ENCODE measurements around the gene COQ5.
"Not testable (repeated sequence)": the region's sequence is repeated elsewhere in the genome, so short reads cannot be mapped to it uniquely, and the experiment has no call there.

The COQ5 gene

GRCh38 chr12:120528861-120529525, at the start of gene COQ5:
TSS of gene COQ5 (minus strand) at chr12:120529158. CDS start at chr12:120529141, 17 bp downstream.
- DNase-seq (ENCODE audit: low read depth, low spot score) = peak; percentile 71

- no peak for DNase-seq (ENCODE audit: low read depth, low spot score)
Observed at GRCh38 chr12:120574106-120574505, 45.1 kb upstream of the COQ5 start.

GRCh38 chr12:120573560-120573959, 44.6 kb upstream of the COQ5 start:
- DNase-seq (ENCODE audit: low read depth, low spot score) = no peak

DNA sequence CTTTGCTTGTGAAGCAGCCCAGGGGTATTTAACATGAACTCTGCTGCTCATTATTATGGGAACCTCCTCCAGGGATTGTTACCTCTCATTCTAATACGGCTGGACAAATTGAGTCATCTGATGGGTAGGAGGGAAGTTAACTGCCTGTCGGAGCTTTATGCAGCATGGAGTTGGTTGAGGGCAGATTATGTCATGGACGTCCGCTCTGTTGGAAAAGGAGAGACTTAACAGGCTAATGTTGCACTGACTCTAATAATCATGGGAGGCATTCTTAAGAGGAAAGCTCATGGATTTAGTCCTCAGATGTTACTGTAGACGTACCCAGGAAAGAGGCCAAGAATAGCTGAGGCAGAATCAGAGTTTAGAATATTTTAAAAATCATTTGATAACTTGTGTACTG, 42.3 kb upstream of the COQ5 start:
- no peak for DNase-seq (ENCODE audit: low read depth, low spot score)

DNA sequence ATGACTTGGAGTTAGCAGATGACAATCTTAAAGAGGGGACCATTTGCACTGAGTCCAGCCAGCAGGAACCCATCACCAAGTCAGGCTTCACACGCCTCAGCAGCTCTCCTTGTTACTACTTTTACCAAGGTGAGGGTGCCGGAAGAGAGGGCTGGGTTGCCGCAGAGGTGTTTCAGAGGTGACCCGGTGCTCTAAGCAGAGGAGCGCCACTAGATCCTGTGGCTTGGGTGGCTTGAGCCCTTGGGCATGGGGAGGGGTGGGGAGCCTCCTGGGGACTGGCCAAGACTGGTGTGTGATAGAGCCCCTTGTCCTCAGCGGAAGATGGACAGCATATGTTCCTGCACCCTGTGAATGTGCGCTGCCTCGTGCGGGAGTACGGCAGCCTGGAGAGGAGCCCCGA, 34.5 kb upstream of the COQ5 start:
- DNase-seq (ENCODE audit: low read depth, low spot score) = no peak

GRCh38 chr12:120562906-120563305, 33.9 kb upstream of the COQ5 start:
- DNase-seq (ENCODE audit: low read depth, low spot score) = no peak

GRCh38 chr12:120557589-120557988, 28.6 kb upstream of the COQ5 start:
- DNase-seq (ENCODE audit: low read depth, low spot score) = no peak

- DNase-seq (ENCODE audit: low read depth, low spot score) = no peak
Observed at GRCh38 chr12:120554678-120555077, 25.7 kb upstream of the COQ5 start.

DNA sequence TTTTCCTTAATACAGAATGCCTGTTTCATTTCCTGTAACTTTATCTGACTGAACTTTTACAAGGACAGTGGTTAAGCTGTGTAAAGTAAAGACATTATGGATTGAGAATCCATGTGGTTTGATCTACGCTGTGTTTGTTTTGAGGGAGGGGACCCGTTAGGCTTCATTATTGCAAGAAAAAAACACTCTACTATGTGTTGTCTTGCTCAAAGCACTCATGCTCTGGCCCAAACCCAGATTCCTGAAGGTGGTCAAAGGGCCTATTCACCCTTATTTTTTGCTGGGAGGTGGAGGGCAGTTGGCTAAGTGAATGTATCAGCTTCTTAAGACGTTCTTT, 17.1 kb upstream of the COQ5 start:
- no peak for DNase-seq (ENCODE audit: low read depth, low spot score)

DNA sequence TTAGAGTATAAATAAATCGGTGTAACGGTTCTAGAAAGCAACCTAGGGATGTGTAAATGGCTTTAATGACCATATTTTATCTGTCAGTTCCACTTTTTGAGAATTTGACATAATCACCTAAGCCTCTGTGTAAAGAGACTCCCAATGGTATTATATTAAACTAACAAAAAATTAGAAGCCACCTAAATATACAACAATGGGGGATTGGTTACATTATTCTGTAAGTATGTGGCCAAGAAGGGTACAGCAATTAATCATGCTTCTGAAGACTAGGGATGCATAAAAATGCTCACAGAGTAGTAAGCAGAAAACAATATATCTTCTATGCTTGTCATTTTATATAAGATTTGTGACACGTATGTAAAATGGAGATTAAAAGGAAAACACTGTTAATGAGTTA, 15.7 kb upstream of the COQ5 start:
- DNase-seq (ENCODE audit: low read depth, low spot score) = no peak

DNA sequence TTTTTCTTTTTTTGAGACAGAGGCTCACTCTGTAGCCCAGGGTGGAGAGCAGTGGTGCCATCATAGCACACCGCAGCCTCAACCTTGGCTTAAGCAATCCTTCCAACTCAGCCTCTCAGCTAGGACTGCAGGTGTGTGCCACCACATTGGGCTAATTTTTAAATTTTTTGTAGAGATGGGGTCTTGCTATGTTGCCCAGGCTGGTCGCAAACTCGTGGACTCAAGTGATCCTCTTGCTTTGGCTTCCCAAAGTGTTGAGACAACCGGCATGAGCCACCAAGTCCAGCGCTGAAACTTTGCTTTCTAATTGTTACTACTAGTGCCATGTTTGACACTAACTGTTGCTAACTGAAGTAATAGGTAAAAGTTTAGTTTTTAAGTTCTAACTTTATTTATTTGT, 13.2 kb upstream of the COQ5 start:
- no peak for DNase-seq (ENCODE audit: low read depth, low spot score)

GRCh38 chr12:120540445-120540844, 11.5 kb upstream of the COQ5 start:
- no peak for DNase-seq (ENCODE audit: low read depth, low spot score)

GRCh38 chr12:120539303-120539702, 10.3 kb upstream of the COQ5 start:
- DNase-seq (ENCODE audit: low read depth, low spot score) = no peak

DNA sequence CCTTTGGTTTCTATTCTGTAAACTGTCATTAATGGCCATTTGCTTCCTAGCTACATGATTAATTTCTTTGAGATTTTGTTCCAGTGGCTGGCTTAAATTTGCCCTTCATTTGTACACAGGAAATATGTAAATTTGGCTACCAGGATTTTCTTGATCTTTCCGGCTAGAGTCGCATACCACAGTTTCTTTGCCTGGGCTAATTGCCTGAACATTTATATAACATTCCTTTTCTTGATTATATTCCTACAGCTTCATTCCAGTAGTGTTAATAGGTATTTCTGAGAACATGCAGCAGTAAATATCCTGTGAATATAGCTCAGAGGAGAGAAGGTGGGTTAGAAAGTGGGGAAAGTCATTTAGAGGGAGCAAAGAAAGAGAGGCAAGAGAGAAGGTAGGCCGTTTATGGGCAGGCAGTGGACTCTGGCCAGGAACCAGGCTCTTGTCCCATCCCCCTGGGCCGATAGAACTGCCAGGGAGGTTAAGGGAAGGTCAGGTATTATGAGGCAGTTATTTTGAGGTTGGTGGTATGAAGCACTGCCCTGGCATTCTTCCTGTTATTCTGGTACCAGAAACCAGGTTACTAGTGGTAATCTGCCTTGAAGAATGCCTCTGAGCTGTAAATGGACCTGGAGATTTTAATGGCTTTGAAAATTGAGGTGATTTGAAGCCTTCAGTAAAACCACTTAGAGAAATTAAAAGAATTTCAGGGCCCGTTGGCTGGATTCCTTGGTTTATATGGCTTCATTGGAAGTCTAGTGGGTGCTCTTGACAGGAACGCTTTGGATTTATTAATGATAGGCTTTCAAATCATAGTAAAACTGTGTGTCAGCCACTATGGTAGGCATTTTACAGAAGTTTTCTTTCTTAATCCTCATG, 9.6 kb upstream of the COQ5 start:
- no peak for DNase-seq (ENCODE audit: low read depth, low spot score)

DNA sequence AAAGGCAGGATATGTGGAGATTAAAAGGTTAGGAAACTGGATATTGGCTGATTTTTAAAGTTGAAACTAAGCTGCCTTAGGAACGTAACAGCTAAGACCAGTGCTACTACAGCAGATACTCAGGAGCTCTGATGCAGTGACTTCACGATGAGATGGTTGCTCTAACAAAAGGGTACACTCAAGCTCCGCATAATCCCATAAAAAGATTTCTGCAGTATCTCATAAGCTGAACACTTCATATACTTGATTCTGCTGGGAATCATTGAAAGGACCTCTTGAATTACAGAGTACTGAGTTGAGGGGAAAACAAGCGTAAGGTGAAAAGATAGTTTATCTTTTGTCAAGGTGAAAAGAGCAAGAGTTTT, 8.9 kb upstream of the COQ5 start:
- DNase-seq (ENCODE audit: low read depth, low spot score) = no peak

- DNase-seq (ENCODE audit: low read depth, low spot score) = no peak
Observed at GRCh38 chr12:120536064-120536791, 7.3 kb upstream of the COQ5 start.

- peak; percentile 6 for DNase-seq (ENCODE audit: low read depth, low spot score)
Observed at GRCh38 chr12:120534703-120535655, 6.0 kb upstream of the COQ5 start.

DNA sequence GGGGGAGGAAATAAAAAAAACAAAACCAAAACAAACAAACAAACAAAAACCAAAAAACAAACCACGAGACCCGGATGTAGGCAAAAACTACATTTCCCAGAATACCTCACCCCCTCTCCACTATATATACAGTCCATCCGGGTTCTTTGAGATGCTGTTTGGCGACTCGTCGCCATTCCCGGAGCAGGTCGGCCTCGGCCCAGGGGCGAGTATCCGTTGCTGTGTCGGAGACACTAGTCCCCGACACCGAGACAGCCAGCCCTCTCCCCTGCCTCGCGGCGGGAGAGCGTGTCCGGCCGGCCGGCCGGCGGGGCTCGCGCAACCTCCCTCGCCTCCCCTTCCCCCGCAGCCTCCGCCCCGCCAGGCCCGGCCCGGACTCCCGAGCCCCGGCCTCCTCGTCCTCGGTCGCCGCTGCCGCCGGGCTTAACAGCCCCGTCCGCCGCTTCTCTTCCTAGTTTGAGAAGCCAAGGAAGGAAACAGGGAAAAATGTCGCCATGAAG, 5.3 kb upstream of the COQ5 start, which contains the start of gene RNF10:
TSS of gene RNF10 (plus strand) at position 154 of the 500 bp plus-strand sequence. CDS start 456 bp downstream, outside the sequence.
- DNase-seq (ENCODE audit: low read depth, low spot score) = peak; percentile 37

GRCh38 chr12:120532701-120533238, 3.8 kb upstream of the COQ5 start:
- no peak for DNase-seq (ENCODE audit: low read depth, low spot score)

- DNase-seq (ENCODE audit: low read depth, low spot score) = not testable (repeated sequence)
Observed at GRCh38 chr12:120530418-120530761, 1.4 kb upstream of the COQ5 start.

Data from activated naive CD8-positive, alpha-beta T cell treated with anti-CD3 and anti-CD28 coated beads, Interleukin-2, amount 50 U/mL, for 16 hours (primary cell).